HEK293 (cell line): ENCODE data around the gene USP37.

Experiments used
- CTCF ChIA-PET: fragments of 350-600 bp; formaldehyde crosslinking; extraction: SDS; loops from one replicate; lab custom pipeline; 2021; ENCODE audit warnings: antibody characterized with exemption; lab: Yijun Ruan, JAX
- POLR2A ChIA-PET: fragments of 300-600 bp; formaldehyde crosslinking; extraction: SDS; loops from one replicate; lab custom pipeline; 2020; ENCODE audit warnings: antibody characterized with exemption, inconsistent platforms; lab: Yijun Ruan, JAX
- H3K27ac ChIP-seq: fragments of 200-500 bp; sonication (Bioruptor generic); 2 replicates; pipeline ENCODE4 v1.5.1; 2014; ENCODE audit warnings: low read depth, low read length, control low read depth, inconsistent platforms; ENCODE audit errors: extremely low read depth
- H3K36me3 ChIP-seq, 2 experiments: fragments of 200-500 bp in 1 of 2; sonication (Bioruptor generic) in 1 of 2; 1 replicate in 1 of 2; 2 replicates in 1 of 2; pipeline ENCODE4 v1.5.1; 2014 to 2017; ENCODE audit warnings: inconsistent platforms in 2 of 2, low read length in 2 of 2; ENCODE audit not compliant: control insufficient read depth in 2 of 2, insufficient read depth in 1 of 2
- H3K4me1 ChIP-seq: fragments of 200-500 bp; sonication (Bioruptor generic); 2 replicates; pipeline ENCODE4 v1.5.1; 2014; ENCODE audit warnings: mild to moderate bottlenecking, low read length, inconsistent platforms; ENCODE audit not compliant: control insufficient read depth, insufficient read depth
- H3K4me3 ChIP-seq: 2 replicates; pipeline ENCODE4 v1.5.1; 2011; ENCODE audit warnings: low read depth, mild to moderate bottlenecking, control low read depth, low read length, moderate library complexity
- H3K9me3 ChIP-seq: fragments of 200-500 bp; sonication (Bioruptor generic); 2 replicates; pipeline ENCODE4 v1.5.1; 2014; ENCODE audit warnings: low read depth, low read length, inconsistent platforms; ENCODE audit not compliant: control insufficient read depth, insufficient read depth
- KLF10 ChIP-seq: fragments of 450-650 bp; IDR thresholded peaks from 2 replicates; pipeline ENCODE4 v1.5.1; 2018; ENCODE audit warnings: missing biosample characterization, mild to moderate bottlenecking, missing genetic modification characterization
- KLF16 ChIP-seq: fragments of 450-650 bp; formaldehyde crosslinking; IDR thresholded peaks from 2 replicates; pipeline ENCODE4 v1.5.1; 2017; ENCODE audit warnings: missing biosample characterization, missing genetic modification characterization
- OSR2 ChIP-seq: fragments of 450-650 bp; formaldehyde crosslinking; IDR thresholded peaks from 2 replicates; pipeline ENCODE4 v1.5.1; 2016; ENCODE audit warnings: missing biosample characterization, missing genetic modification characterization
- PRDM1 ChIP-seq: fragments of 450-650 bp; formaldehyde crosslinking; IDR thresholded peaks from 2 replicates; pipeline ENCODE4; 2016; ENCODE audit warnings: missing biosample characterization, missing genetic modification characterization
- SCRT2 ChIP-seq: fragments of 450-650 bp; formaldehyde crosslinking; IDR thresholded peaks from 2 replicates; pipeline ENCODE4 v1.5.1; 2016; ENCODE audit warnings: missing biosample characterization, missing genetic modification characterization
- TCF7L2 ChIP-seq: IDR thresholded peaks from 2 replicates; pipeline ENCODE4 v1.6.1; 2011; ENCODE audit warnings: low read depth, mild to moderate bottlenecking, inconsistent platforms, low read length, moderate library complexity, borderline replicate concordance
- ZNF138 ChIP-seq: fragments of 450-650 bp; formaldehyde crosslinking; IDR thresholded peaks from 2 replicates; pipeline ENCODE4 v1.5.1; 2016; ENCODE audit warnings: missing biosample characterization, missing genetic modification characterization, borderline replicate concordance
- ZNF18 ChIP-seq: fragments of 450-650 bp; formaldehyde crosslinking; IDR thresholded peaks from 2 replicates; pipeline ENCODE4 v1.5.1; 2016; ENCODE audit warnings: missing biosample characterization, missing genetic modification characterization
- ZNF19 ChIP-seq: fragments of 450-650 bp; formaldehyde crosslinking; IDR thresholded peaks from 2 replicates; pipeline ENCODE4; 2016; ENCODE audit warnings: missing biosample characterization, missing genetic modification characterization, low read depth
- ZNF24 ChIP-seq: fragments of 450-650 bp; formaldehyde crosslinking; IDR thresholded peaks from 2 replicates; pipeline ENCODE4 v1.5.1; 2016; ENCODE audit warnings: missing biosample characterization, missing genetic modification characterization
- ZNF354C ChIP-seq: fragments of 450-650 bp; formaldehyde crosslinking; IDR thresholded peaks from 2 replicates; pipeline ENCODE4 v1.5.1; 2016; ENCODE audit warnings: missing biosample characterization, missing genetic modification characterization, low read depth, borderline replicate concordance
- ZNF404 ChIP-seq: fragments of 450-650 bp; formaldehyde crosslinking; IDR thresholded peaks from 2 replicates; pipeline ENCODE4 v1.5.1; 2017; ENCODE audit warnings: missing biosample characterization, missing genetic modification characterization
- ZNF426 ChIP-seq: fragments of 450-650 bp; formaldehyde crosslinking; IDR thresholded peaks from 2 replicates; pipeline ENCODE4 v1.5.1; 2017; ENCODE audit warnings: missing biosample characterization, missing genetic modification characterization, mild to moderate bottlenecking, inconsistent platforms, moderate library complexity
- ZNF433 ChIP-seq: fragments of 450-650 bp; formaldehyde crosslinking; IDR thresholded peaks from 2 replicates; pipeline ENCODE4 v1.5.1; 2016; ENCODE audit warnings: missing biosample characterization, missing genetic modification characterization, low read depth
- ZNF529 ChIP-seq: fragments of 450-650 bp; formaldehyde crosslinking; IDR thresholded peaks from 2 replicates; pipeline ENCODE4 v1.5.1; 2017; ENCODE audit warnings: missing genetic modification characterization, missing biosample characterization; ENCODE audit not compliant: insufficient replicate concordance
- ZNF585B ChIP-seq: fragments of 450-650 bp; formaldehyde crosslinking; IDR thresholded peaks from 2 replicates; pipeline ENCODE4 v1.5.1; 2016; ENCODE audit warnings: missing biosample characterization, missing genetic modification characterization
- ZNF621 ChIP-seq: fragments of 450-650 bp; formaldehyde crosslinking; IDR thresholded peaks from 2 replicates; pipeline ENCODE4 v1.5.1; 2017; ENCODE audit warnings: missing biosample characterization, missing genetic modification characterization
- ZNF654 ChIP-seq: fragments of 450-650 bp; formaldehyde crosslinking; IDR thresholded peaks from 2 replicates; pipeline ENCODE4 v1.5.1; 2016; ENCODE audit warnings: low read depth, missing biosample characterization, missing genetic modification characterization
- ZNF785 ChIP-seq: fragments of 450-650 bp; formaldehyde crosslinking; IDR thresholded peaks from 2 replicates; pipeline ENCODE4 v1.5.1; 2016; ENCODE audit warnings: missing biosample characterization, missing genetic modification characterization
- TF ChIP-seq, protein P1 (sequence below): fragments of 450-650 bp; formaldehyde crosslinking; conservative IDR thresholded peaks from 2 replicates; pipeline ENCODE4 v1.5.1; 2016; ENCODE audit warnings: low read depth, missing biosample characterization, missing genetic modification characterization

USP37 gene

DNA sequence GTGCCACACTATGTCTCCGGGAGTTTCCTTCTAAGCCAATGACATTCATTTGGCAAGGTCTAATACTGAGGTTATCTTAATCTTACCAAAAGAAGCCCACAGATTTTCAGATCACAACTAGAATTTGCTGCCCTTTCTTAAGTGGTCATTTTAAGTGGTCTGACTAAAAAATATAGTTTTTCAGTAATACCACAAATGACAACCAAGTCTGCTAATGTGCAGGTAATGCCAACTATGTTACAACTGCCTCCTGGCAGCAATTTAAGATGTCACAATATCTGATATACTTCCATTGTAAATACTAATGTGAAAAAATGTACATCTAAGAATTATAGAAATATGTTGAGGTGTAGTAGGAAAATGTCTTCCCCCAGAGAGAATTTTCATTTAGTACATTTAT is 49.3 kb downstream of the USP37 start:
- Histone ChIP-seq H3K4me1 (no peaks in the 10 kb centered on the region), H3K9me3 (no peaks in the 10 kb centered on the region), H3K27ac (no peak overlapping the region), H3K4me3 (no peak overlapping the region), H3K36me3 (peaks cover 20 to 67% of the 10 kb centered on the region in 2 experiments)
- ChIA-PET POLR2A (no interaction called here), CTCF (no interaction called here)
- TF ChIP-seq KLF16 (tag by site-specific recombination) = no peak
- no peak for TF ChIP-seq ZNF785 (tag by site-specific recombination)
- TF ChIP-seq ZNF24 (tag by site-specific recombination) = no peak
- no peak for TF ChIP-seq TCF7L2
- no peak for TF ChIP-seq ZNF529 (tag by site-specific recombination)
- TF ChIP-seq ZNF138 = no peak
- no peak for TF ChIP-seq PRDM1 (tag by site-specific recombination)

GRCh38 chr2:218517434-218518206 is 50.5 kb downstream of the USP37 start:
- POLR2A ChIA-PET = no interaction called here
- Histone ChIP-seq H3K4me1 (no peaks in the 10 kb centered on the region), H3K9me3 (no peaks in the 10 kb centered on the region), H3K36me3 (peaks cover 8 to 64% of the 10 kb centered on the region in 2 experiments; a peak in 2 of 3 replicates)
- CTCF ChIA-PET = interaction anchor here (0.7 to 1.6 kb wide), 3 partner anchors 11 to 90 kb away, joined by 3 to 5 read pairs (median 4); partner anchors contain the start of gene PLCD4
- TF ChIP-seq, protein P1, sequence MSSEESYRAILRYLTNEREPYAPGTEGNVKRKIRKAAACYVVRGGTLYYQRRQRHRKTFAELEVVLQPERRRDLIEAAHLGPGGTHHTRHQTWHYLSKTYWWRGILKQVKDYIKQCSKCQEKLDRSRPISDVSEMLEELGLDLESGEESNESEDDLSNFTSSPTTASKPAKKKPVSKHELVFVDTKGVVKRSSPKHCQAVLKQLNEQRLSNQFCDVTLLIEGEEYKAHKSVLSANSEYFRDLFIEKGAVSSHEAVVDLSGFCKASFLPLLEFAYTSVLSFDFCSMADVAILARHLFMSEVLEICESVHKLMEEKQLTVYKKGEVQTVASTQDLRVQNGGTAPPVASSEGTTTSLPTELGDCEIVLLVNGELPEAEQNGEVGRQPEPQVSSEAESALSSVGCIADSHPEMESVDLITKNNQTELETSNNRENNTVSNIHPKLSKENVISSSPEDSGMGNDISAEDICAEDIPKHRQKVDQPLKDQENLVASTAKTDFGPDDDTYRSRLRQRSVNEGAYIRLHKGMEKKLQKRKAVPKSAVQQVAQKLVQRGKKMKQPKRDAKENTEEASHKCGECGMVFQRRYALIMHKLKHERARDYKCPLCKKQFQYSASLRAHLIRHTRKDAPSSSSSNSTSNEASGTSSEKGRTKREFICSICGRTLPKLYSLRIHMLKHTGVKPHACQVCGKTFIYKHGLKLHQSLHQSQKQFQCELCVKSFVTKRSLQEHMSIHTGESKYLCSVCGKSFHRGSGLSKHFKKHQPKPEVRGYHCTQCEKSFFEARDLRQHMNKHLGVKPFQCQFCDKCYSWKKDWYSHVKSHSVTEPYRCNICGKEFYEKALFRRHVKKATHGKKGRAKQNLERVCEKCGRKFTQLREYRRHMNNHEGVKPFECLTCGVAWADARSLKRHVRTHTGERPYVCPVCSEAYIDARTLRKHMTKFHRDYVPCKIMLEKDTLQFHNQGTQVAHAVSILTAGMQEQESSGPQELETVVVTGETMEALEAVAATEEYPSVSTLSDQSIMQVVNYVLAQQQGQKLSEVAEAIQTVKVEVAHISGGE (tag by site-specific recombination) = no peak
- TF ChIP-seq ZNF18 (tag by site-specific recombination) (no peak), ZNF585B (tag by site-specific recombination) (no peak), KLF10 (tag by site-specific recombination) (no peak), ZNF426 (tag by site-specific recombination) (no peak), ZNF654 (tag by site-specific recombination) (no peak), OSR2 (tag by site-specific recombination) (no peak), ZNF621 (tag by site-specific recombination) (no peak), ZNF354C (tag by site-specific recombination) (no peak), ZNF404 (no peak), ZNF19 (tag by site-specific recombination) (no peak), SCRT2 (tag by site-specific recombination) (no peak), ZNF433 (no peak)
- TF ChIP-seq, all 188 proteins: peak for 0
- Histone ChIP-seq H3K4me3 (no peak overlapping the region), H3K27ac (no peak overlapping the region)
